ENCODE results near the gene RUNX3.

Gene RUNX3

GRCh38 chr1:24917327-24918074, 12.6 kb downstream of the RUNX3 start:
- Histone ChIP-seq H3K27me3 (ENCODE audit: insufficient read depth, low read length, poor library complexity, severe bottlenecking) (no peaks in the 10 kb centered on the region), H3K9ac (ENCODE audit: low read depth, low read length, poor library complexity, severe bottlenecking) (no peak overlapping the region), H3K9me3 (ENCODE audit: insufficient read depth, low read depth, low read length) (no peaks in the 10 kb centered on the region), H3K79me2 (ENCODE audit: insufficient read depth, low read length) (peaks cover 56% of the 10 kb centered on the region; the same call in 1 of the 2 replicates), H2AFZ (ENCODE audit: low read length) (no peak overlapping the region), H3F3A (ENCODE audit: low read depth) (no peaks in the 10 kb centered on the region), H3K4me2 (ENCODE audit: low read depth, low read length, poor library complexity, severe bottlenecking) (no peak overlapping the region), H3K36me3 (ENCODE audit: insufficient read depth, low read length) (peaks cover 96% of the 10 kb centered on the region; the same call in 1 of the 2 replicates), H4K20me1 (ENCODE audit: insufficient read depth, low read length, poor library complexity, severe bottlenecking) (peaks cover 21% of the 10 kb centered on the region), H3K9me2 (replicated peaks; ENCODE audit: low read depth, low read length) (no peaks in the 10 kb centered on the region), H3K4me1 (ENCODE audit: insufficient read depth, low read length, poor library complexity, severe bottlenecking) (no peaks in the 10 kb centered on the region), H3K4me3 (ENCODE audit: low read length, poor library complexity, severe bottlenecking) (no peak overlapping the region)
- no peak for TF ChIP-seq EZH2phosphoT487 (IDR thresholded peaks at IDR 0.05; ENCODE audit: borderline replicate concordance)
- TF ChIP-seq, protein P1, sequence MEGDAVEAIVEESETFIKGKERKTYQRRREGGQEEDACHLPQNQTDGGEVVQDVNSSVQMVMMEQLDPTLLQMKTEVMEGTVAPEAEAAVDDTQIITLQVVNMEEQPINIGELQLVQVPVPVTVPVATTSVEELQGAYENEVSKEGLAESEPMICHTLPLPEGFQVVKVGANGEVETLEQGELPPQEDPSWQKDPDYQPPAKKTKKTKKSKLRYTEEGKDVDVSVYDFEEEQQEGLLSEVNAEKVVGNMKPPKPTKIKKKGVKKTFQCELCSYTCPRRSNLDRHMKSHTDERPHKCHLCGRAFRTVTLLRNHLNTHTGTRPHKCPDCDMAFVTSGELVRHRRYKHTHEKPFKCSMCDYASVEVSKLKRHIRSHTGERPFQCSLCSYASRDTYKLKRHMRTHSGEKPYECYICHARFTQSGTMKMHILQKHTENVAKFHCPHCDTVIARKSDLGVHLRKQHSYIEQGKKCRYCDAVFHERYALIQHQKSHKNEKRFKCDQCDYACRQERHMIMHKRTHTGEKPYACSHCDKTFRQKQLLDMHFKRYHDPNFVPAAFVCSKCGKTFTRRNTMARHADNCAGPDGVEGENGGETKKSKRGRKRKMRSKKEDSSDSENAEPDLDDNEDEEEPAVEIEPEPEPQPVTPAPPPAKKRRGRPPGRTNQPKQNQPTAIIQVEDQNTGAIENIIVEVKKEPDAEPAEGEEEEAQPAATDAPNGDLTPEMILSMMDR (conservative IDR thresholded peaks at IDR 0.05; ENCODE audit: low read length), result no peak

- H3K79me2 ChIP-seq (ENCODE audit: insufficient read depth, low read length), result peaks cover 44% of the 10 kb centered on the region; the same call in 1 of the 2 replicates
- H3K4me1 ChIP-seq (ENCODE audit: insufficient read depth, low read length, poor library complexity, severe bottlenecking), result no peaks in the 10 kb centered on the region
- no peak for TF ChIP-seq EZH2phosphoT487 (IDR thresholded peaks at IDR 0.05; ENCODE audit: borderline replicate concordance)
- TF ChIP-seq, protein P1 (conservative IDR thresholded peaks at IDR 0.05; ENCODE audit: low read length), result no peak
Observed at GRCh38 chr1:24915816-24916602, 14.1 kb downstream of the RUNX3 start.

GRCh38 chr1:24914226-24915069, 15.6 kb downstream of the RUNX3 start:
- no peaks in the 10 kb centered on the region for H3K4me1 ChIP-seq (ENCODE audit: insufficient read depth, low read length, poor library complexity, severe bottlenecking)
- no peak overlapping the region for H3K4me3 ChIP-seq (ENCODE audit: low read length, poor library complexity, severe bottlenecking)
- peaks cover 47% of the 10 kb centered on the region; the same call in 1 of the 2 replicates for H3K79me2 ChIP-seq (ENCODE audit: insufficient read depth, low read length)
- no peak overlapping the region for H3K4me2 ChIP-seq (ENCODE audit: low read depth, low read length, poor library complexity, severe bottlenecking)
- peaks cover 14% of the 10 kb centered on the region for H4K20me1 ChIP-seq (ENCODE audit: insufficient read depth, low read length, poor library complexity, severe bottlenecking)
- no peaks in the 10 kb centered on the region for H3K27me3 ChIP-seq (ENCODE audit: insufficient read depth, low read length, poor library complexity, severe bottlenecking)
- H3K36me3 ChIP-seq (ENCODE audit: insufficient read depth, low read length), result peaks cover 97% of the 10 kb centered on the region; the same call in 1 of the 2 replicates
- TF ChIP-seq, protein P1 (conservative IDR thresholded peaks at IDR 0.05; ENCODE audit: low read length), result no peak
- TF ChIP-seq EZH2phosphoT487 (IDR thresholded peaks at IDR 0.05; ENCODE audit: borderline replicate concordance), result no peak
- H2AFZ ChIP-seq (ENCODE audit: low read length), result no peak overlapping the region
- no peaks in the 10 kb centered on the region for H3F3A ChIP-seq (ENCODE audit: low read depth)
- no peak overlapping the region for H3K9ac ChIP-seq (ENCODE audit: low read depth, low read length, poor library complexity, severe bottlenecking)
- H3K9me3 ChIP-seq (ENCODE audit: insufficient read depth, low read depth, low read length), result no peaks in the 10 kb centered on the region
- H3K9me2 ChIP-seq (replicated peaks; ENCODE audit: low read depth, low read length), result no peaks in the 10 kb centered on the region

More at GRCh38 chr1:24915816-24916602, 14.1 kb downstream of the RUNX3 start:
- H3K4me3 ChIP-seq (ENCODE audit: low read length, poor library complexity, severe bottlenecking), result no peak overlapping the region
- no peaks in the 10 kb centered on the region for H3K27me3 ChIP-seq (ENCODE audit: insufficient read depth, low read length, poor library complexity, severe bottlenecking)
- H3F3A ChIP-seq (ENCODE audit: low read depth), result no peaks in the 10 kb centered on the region
- no peak overlapping the region for H3K9ac ChIP-seq (ENCODE audit: low read depth, low read length, poor library complexity, severe bottlenecking)
- no peaks in the 10 kb centered on the region for H3K9me3 ChIP-seq (ENCODE audit: insufficient read depth, low read depth, low read length)
- H3K36me3 ChIP-seq (ENCODE audit: insufficient read depth, low read length), result peaks cover 98% of the 10 kb centered on the region; the same call in 1 of the 2 replicates
- no peak overlapping the region for H2AFZ ChIP-seq (ENCODE audit: low read length)
- peaks cover 14% of the 10 kb centered on the region for H4K20me1 ChIP-seq (ENCODE audit: insufficient read depth, low read length, poor library complexity, severe bottlenecking)
- H3K9me2 ChIP-seq (replicated peaks; ENCODE audit: low read depth, low read length), result no peaks in the 10 kb centered on the region
- no peak overlapping the region for H3K4me2 ChIP-seq (ENCODE audit: low read depth, low read length, poor library complexity, severe bottlenecking)
